Adrenal gland (tissue), 12 donors: ENCODE results near the gene ASB9. TPM values are rescaled to one million over a fixed set of nuclear protein-coding genes. Genes with fewer than 3 reads are reported as not detected.
A peak's percentile ranks its signal among the peaks of the same experiment; 100 is the strongest.
"Not testable (repeated sequence)": the region's sequence is repeated elsewhere in the genome, so short reads cannot be mapped to it uniquely, and the experiment has no call there.

Experiments used
- DNase-seq, 7 donors: peaks; one replicate each; pipeline ENCODE4 v3.0.0-alpha.2; 2019 to 2020
- H3K27ac ChIP-seq, 5 donors: fragments of 200-600 bp; sonication (generic) in 4 of 5; 1 replicate in 3 of 5; 2 replicates in 2 of 5; pipeline versions ENCODE4 v1.5.1 to v1.8.0; 2016 to 2020; ENCODE audit warnings: mild to moderate bottlenecking in 1 of 5
- H3K27me3 ChIP-seq: fragments of 200-600 bp; 2 replicates; pipeline ENCODE4 v1.8.0; 2021
- H3K36me3 ChIP-seq, 2 donors: fragments of 200-600 bp; replicated peaks in 1 of 2; 1 replicate in 1 of 2; 2 replicates in 1 of 2; pipeline versions ENCODE4 v1.5.1 to v1.8.0; 2018 to 2022
- H3K4me1 ChIP-seq, 2 donors: fragments of 200-600 bp; replicated peaks in 1 of 2; 1 replicate in 1 of 2; 2 replicates in 1 of 2; pipeline versions ENCODE4 v1.5.1 to v1.8.0; 2018 to 2021
- H3K4me3 ChIP-seq, 4 donors: fragments of 200-600 bp; sonication (generic) in 3 of 4; one replicate each; pipeline ENCODE4 v1.5.1; 2016 to 2018
- H3K9me3 ChIP-seq, 3 donors: fragments of 200-600 bp; sonication (generic) in 1 of 3; replicated peaks in 1 of 3; 1 replicate in 2 of 3; 2 replicates in 1 of 3; pipeline versions ENCODE4 v1.5.1 to v1.8.0; 2016 to 2021
- CTCF ChIP-seq, 6 experiments: fragments of 450-650 bp in 4 of 6; fragments of 200-600 bp in 2 of 6; sonication (generic) in 1 of 6; IDR thresholded peaks; 1 replicate in 5 of 6; 2 replicates in 1 of 6; pipeline versions ENCODE4 v1.5.1 to v1.8.0; 2016 to 2021; ENCODE audit warnings: antibody characterized with exemption in 6 of 6, mild to moderate bottlenecking in 2 of 6, moderate library complexity in 1 of 6
- POLR2A ChIP-seq, 2 donors: fragments of 450-650 bp; IDR thresholded peaks; one replicate each; pipeline ENCODE4 v1.6.1; 2017; ENCODE audit warnings: antibody characterized with exemption in 2 of 2, mild to moderate bottlenecking in 2 of 2, moderate library complexity in 1 of 2
- WGBS, 4 donors: extraction: QIAGEN DNeasy Blood & Tissue Kit in 2 of 4; methylation state at CpG; one replicate each; pipeline versions ENCODE4 v1.1.5 to v1.1.7; 2013 to 2017; 5-methylcytosine and 5-hydroxymethylcytosine counted together
- intact Hi-C, 2 donors: fragments of 100-400 bp; cut with DNase I; formaldehyde crosslinking; loops; one replicate each; pipeline versions ENCODE4 v1.14.1 to v1.15.0; 2022 to 2023
- polyA plus RNA-seq, 3 donors: library from polyadenylated mRNA; stranded (reverse); fragments of 200-250 nt in 2 of 3; fragments of 350-450 nt in 1 of 3; fragmentation: Illumina TruSeq in 1 of 3; extraction: RNeasy Lipid Tissue Mini Kit (QIAGEN cat#74804) in 1 of 3; gene quantifications; one replicate each; pipeline ENCODE4 v1.2.3, GENCODE V29; 2013 to 2014
- total RNA-seq, 9 donors: library from RNA; depleted of rRNA in 4 of 9; stranded (reverse); fragments of >200 nt in 4 of 9; fragments of 120-200 nt in 1 of 9; fragmentation: NEBNext Ultra II Directional in 1 of 9; extraction: Animal tissue kit (Norgen Biotek cat#: 25700) in 1 of 9; gene quantifications; one replicate each; pipeline versions ENCODE4 v1.1.0 to v1.2.4, GENCODE V29; 2013 to 2023
- donor health status: healthy with polysubstance abuse.
- donor health status: Bipolar disorder and iron deficiency.
- donor health status: DM: yes; HTN: yes; CAD: no.
- donor health status: DM: no; HTN: no; CAD: no.
- donor health status: DM: no; HTN: no; CAD: no.
- donor health status: DM: yes; HTN: yes; CAD: no.

Gene ASB9
- total and polyA plus RNA-seq, 12 donors = 0.39 to 5.4 (median 2.1) TPM

- WGBS, 4 donors = 35 to 59% (median 41%) methylated on average over 2 of the region's 2 CpGs
- no peak for TF ChIP-seq CTCF (IDR thresholded peaks at IDR 0.05)
- no peak for TF ChIP-seq POLR2A (IDR thresholded peaks at IDR 0.05)
- no peaks in the 10 kb centered on the region for H3K36me3 ChIP-seq
- no peak for DNase-seq
- H3K4me3 ChIP-seq = no peak overlapping the region
- no peaks in the 10 kb centered on the region for H3K4me1 ChIP-seq
- H3K27ac ChIP-seq = no peak overlapping the region
- H3K27me3 ChIP-seq = peaks cover 11% of the 10 kb centered on the region
- intact Hi-C loops = no loop called here
- no peaks in the 10 kb centered on the region for H3K9me3 ChIP-seq
Measured at GRCh38 chrX:15314472-15314871, 44.6 kb upstream of the ASB9 start.

- H3K9me3 ChIP-seq = no peaks in the 10 kb centered on the region
- DNase-seq = no peak
- H3K36me3 ChIP-seq = no peaks in the 10 kb centered on the region
- intact Hi-C loops = no loop called here
- H3K4me3 ChIP-seq = no peak overlapping the region
- TF ChIP-seq POLR2A (IDR thresholded peaks at IDR 0.05) = no peak
- no peak for TF ChIP-seq CTCF (IDR thresholded peaks at IDR 0.05)
- 81 to 95% (median 85%) methylated on average over 3 of the region's 3 CpGs for WGBS, 4 donors
- no peak overlapping the region for H3K27ac ChIP-seq
- H3K4me1 ChIP-seq = no peaks in the 10 kb centered on the region
- H3K27me3 ChIP-seq = peaks cover 8% of the 10 kb centered on the region
Measured at GRCh38 chrX:15311119-15311518, 41.2 kb upstream of the ASB9 start.

GRCh38 chrX:15310117-15310516, 40.2 kb upstream of the ASB9 start:
- peak; percentile 26 to 66 (median 40) for DNase-seq
- 13 to 47% (median 23%) methylated on average over 3 of the region's 3 CpGs for WGBS, 4 donors
- no peaks in the 10 kb centered on the region for H3K9me3 ChIP-seq
- no peak overlapping the region for H3K4me3 ChIP-seq
- intact Hi-C loops = no loop called here
- H3K36me3 ChIP-seq = no peaks in the 10 kb centered on the region
- peaks cover 8% of the 10 kb centered on the region for H3K27me3 ChIP-seq
- TF ChIP-seq POLR2A (IDR thresholded peaks at IDR 0.05) (no peak), CTCF (IDR thresholded peaks at IDR 0.05) (no peak)
- peak overlapping the region in 2 of 5 donors; percentile 29 to 58 for H3K27ac ChIP-seq
- H3K4me1 ChIP-seq = no peaks in the 10 kb centered on the region

- H3K9me3 ChIP-seq, H3K27ac ChIP-seq, H3K27me3 ChIP-seq, H3K36me3 ChIP-seq, DNase-seq, H3K4me3 ChIP-seq, H3K4me1 ChIP-seq, intact Hi-C loops: not testable (repeated sequence)
- WGBS, 4 donors = 46 to 87% (median 78%) methylated on average over 3 of the region's 3 CpGs
Measured at GRCh38 chrX:15305899-15306298, 36.0 kb upstream of the ASB9 start.

GRCh38 chrX:15301924-15302323, 32.0 kb upstream of the ASB9 start:
- no peak overlapping the region for H3K4me3 ChIP-seq
- TF ChIP-seq CTCF (IDR thresholded peaks at IDR 0.05) (no peak), POLR2A (IDR thresholded peaks at IDR 0.05) (no peak)
- peak in 6 of 7 donors; percentile 38 to 64 (median 54) for DNase-seq
- no peak overlapping the region for H3K27ac ChIP-seq
- H3K36me3 ChIP-seq = no peaks in the 10 kb centered on the region
- no peaks in the 10 kb centered on the region for H3K27me3 ChIP-seq
- WGBS, 4 donors = 45 to 69% (median 60%) methylated on average over 3 to 4 of the region's 4 CpGs
- H3K4me1 ChIP-seq = peaks cover 0 to 4% of the 10 kb centered on the region in 2 donors
- intact Hi-C loops = no loop called here
- no peaks in the 10 kb centered on the region for H3K9me3 ChIP-seq
